Mesenchymal stem cell (in vitro differentiated cells and primary cell): Measurements from ENCODE around the gene C4orf50.

Experiments
- DNase-seq: peaks from one replicate; pipeline ENCODE4 v3.0.0-alpha.2; 2013
- H2AFZ ChIP-seq: one replicate; pipeline ENCODE4 v1.6.1; 2013; ENCODE audit warnings: low read depth, mild to moderate bottlenecking, control low read depth, inconsistent platforms, low read length, moderate library complexity
- H2AK5ac ChIP-seq: 2 replicates; pipeline ENCODE4 v1.6.1; 2013; ENCODE audit warnings: low read length, moderate library complexity, mild to moderate bottlenecking, inconsistent platforms; ENCODE audit not compliant: severe bottlenecking
- H2BK120ac ChIP-seq: one replicate; pipeline ENCODE4 v1.6.1; 2013; ENCODE audit warnings: low read depth, mild to moderate bottlenecking, inconsistent platforms, low read length, moderate library complexity
- H2BK12ac ChIP-seq, 2 experiments: one replicate each; pipeline ENCODE4 v1.6.1; 2013; ENCODE audit warnings: inconsistent platforms in 2 of 2, low read length in 2 of 2, mild to moderate bottlenecking in 2 of 2, moderate library complexity in 2 of 2, control low read depth in 1 of 2
- H2BK15ac ChIP-seq: one replicate; pipeline ENCODE4 v1.6.1; 2013; ENCODE audit warnings: mild to moderate bottlenecking, low read depth, inconsistent platforms; ENCODE audit not compliant: poor library complexity, severe bottlenecking
- H2BK5ac ChIP-seq: 2 replicates; pipeline ENCODE4 v1.6.1; 2013; ENCODE audit warnings: low read depth, mild to moderate bottlenecking, low read length, control low read depth, inconsistent platforms; ENCODE audit not compliant: poor library complexity, severe bottlenecking
- H3K14ac ChIP-seq, 2 experiments: one replicate each; pipeline ENCODE4 v1.6.1; 2013; ENCODE audit warnings: inconsistent platforms in 2 of 2, low read length in 2 of 2, control low read depth in 1 of 2, mild to moderate bottlenecking in 1 of 2, moderate library complexity in 1 of 2
- H3K18ac ChIP-seq, 2 experiments: one replicate each; pipeline ENCODE4 v1.6.1; 2013; ENCODE audit warnings: inconsistent platforms in 2 of 2, low read length in 2 of 2, control low read depth in 1 of 2, low read depth in 1 of 2, mild to moderate bottlenecking in 1 of 2
- H3K23ac ChIP-seq, 2 experiments: one replicate each; pipeline ENCODE4 v1.6.1; 2013; ENCODE audit warnings: inconsistent platforms in 2 of 2, low read length in 2 of 2, mild to moderate bottlenecking in 2 of 2, moderate library complexity in 2 of 2, control low read depth in 1 of 2
- H3K27ac ChIP-seq: 2 replicates; pipeline ENCODE4 v1.5.1; 2013; ENCODE audit warnings: mild to moderate bottlenecking, moderate library complexity, low read length, control low read depth, inconsistent platforms; ENCODE audit not compliant: poor library complexity, severe bottlenecking
- H3K27me3 ChIP-seq, 2 experiments: 2 replicates each; pipeline versions ENCODE4 v1.6.1 to v1.7.0; 2013; ENCODE audit warnings: low read length in 2 of 2, mild to moderate bottlenecking in 2 of 2, moderate library complexity in 2 of 2, control low read depth in 1 of 2, inconsistent platforms in 1 of 2; ENCODE audit not compliant: control insufficient read depth in 1 of 2, insufficient read depth in 1 of 2
- H3K36me3 ChIP-seq, 2 experiments: 2 replicates each; pipeline versions ENCODE4 v1.6.1 to v1.7.0; 2013; ENCODE audit warnings: low read length in 2 of 2, control low read depth in 1 of 2, inconsistent platforms in 1 of 2, low read depth in 1 of 2, mild to moderate bottlenecking in 1 of 2; ENCODE audit not compliant: insufficient read depth in 2 of 2, control insufficient read depth in 1 of 2
- H3K4ac ChIP-seq, 2 experiments: one replicate each; pipeline ENCODE4 v1.6.1; 2013; ENCODE audit warnings: inconsistent platforms in 2 of 2, low read length in 2 of 2, mild to moderate bottlenecking in 2 of 2, moderate library complexity in 2 of 2, control low read depth in 1 of 2, low read depth in 1 of 2
- H3K4me1 ChIP-seq: 2 replicates; pipeline ENCODE4 v1.6.1; 2013; ENCODE audit warnings: low read depth, low read length, control low read depth; ENCODE audit not compliant: control insufficient read depth, insufficient read depth
- H3K4me2 ChIP-seq: 2 replicates; pipeline ENCODE4 v1.6.1; 2013; ENCODE audit warnings: low read length, mild to moderate bottlenecking, inconsistent platforms; ENCODE audit not compliant: poor library complexity, severe bottlenecking
- H3K4me3 ChIP-seq, 2 experiments: 2 replicates each; pipeline versions ENCODE4 v1.5.1 to v1.7.0; 2013; ENCODE audit warnings: low read length in 2 of 2, mild to moderate bottlenecking in 2 of 2, control low read depth in 1 of 2, low read depth in 1 of 2; ENCODE audit not compliant: insufficient read depth in 1 of 2
- H3K79me1 ChIP-seq: replicated peaks from 2 replicates; pipeline ENCODE4 v1.6.1; 2013; ENCODE audit warnings: mild to moderate bottlenecking, control low read depth, low read length, inconsistent platforms; ENCODE audit not compliant: poor library complexity, severe bottlenecking
- H3K9ac ChIP-seq: 2 replicates; pipeline ENCODE4 v1.7.0; 2013; ENCODE audit warnings: mild to moderate bottlenecking, low read length, moderate library complexity
- H3K9me3 ChIP-seq: 2 replicates; pipeline ENCODE4 v1.7.0; 2013; ENCODE audit warnings: mild to moderate bottlenecking, low read length; ENCODE audit not compliant: control insufficient read depth
- H4K8ac ChIP-seq: one replicate; pipeline ENCODE4 v1.6.1; 2013; ENCODE audit warnings: inconsistent platforms, mild to moderate bottlenecking, low read length, moderate library complexity
- H4K91ac ChIP-seq: one replicate; pipeline ENCODE4 v1.6.1; 2013; ENCODE audit warnings: mild to moderate bottlenecking, low read length, inconsistent platforms
- WGBS: methylation state at CpG from one replicate; pipeline ENCODE4 v1.1.7; 2013; ENCODE audit warnings: mixed read lengths; 5-methylcytosine and 5-hydroxymethylcytosine counted together

C4orf50 gene

DNA sequence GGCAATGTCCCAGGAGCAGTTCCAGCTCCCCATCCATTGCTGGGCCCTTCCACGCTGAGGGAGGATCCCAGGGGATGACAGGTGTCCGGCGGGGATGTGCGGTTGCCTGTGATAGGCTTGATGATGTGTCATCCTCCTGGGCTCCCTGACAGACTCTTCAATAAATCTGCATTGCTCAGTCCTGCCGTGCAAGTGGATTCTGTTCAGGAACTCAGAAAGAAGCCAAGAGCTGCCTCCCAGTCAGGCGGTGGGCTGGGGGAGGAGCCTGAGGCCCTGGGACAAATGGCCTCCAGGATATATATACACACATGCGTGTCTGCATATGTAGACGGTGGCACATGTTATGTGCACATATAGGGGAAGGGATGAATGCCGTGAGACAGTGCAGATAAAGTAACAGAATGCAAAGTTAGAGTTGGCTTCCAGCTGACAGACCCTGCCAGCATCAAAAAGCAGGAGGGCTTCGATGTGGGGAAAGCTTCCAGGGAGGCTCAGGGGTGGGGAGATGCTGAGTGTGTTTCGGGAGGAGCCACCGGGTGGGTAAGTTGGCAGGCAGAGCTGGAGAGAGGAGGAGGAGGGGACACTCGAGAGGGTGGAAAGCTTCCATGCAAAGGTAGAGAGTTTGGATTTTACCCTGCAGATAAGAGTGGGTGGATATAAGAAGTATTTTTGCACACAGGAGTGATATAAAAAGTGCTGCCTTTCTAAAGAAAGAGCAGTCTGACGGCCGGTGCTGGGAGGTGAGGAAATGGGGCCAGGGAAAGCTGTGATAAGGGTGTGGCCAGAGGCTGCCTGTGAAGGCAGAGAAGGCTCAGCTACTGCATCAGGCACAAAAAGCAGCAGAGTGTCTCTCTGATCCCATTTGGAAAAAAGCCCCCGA lies 96.9 kb downstream of the C4orf50 start:
- H3K4me1 ChIP-seq = no peaks in the 10 kb centered on the region
- H3K18ac ChIP-seq = no peak overlapping the region
- no peaks in the 10 kb centered on the region for H3K79me1 ChIP-seq
- H3K9ac ChIP-seq = no peak overlapping the region
- H3K14ac ChIP-seq = no peak overlapping the region
- no peak overlapping the region for H3K4me2 ChIP-seq
- peaks cover 18 to 71% of the 10 kb centered on the region in 2 experiments for H3K27me3 ChIP-seq
- no peak overlapping the region for H3K23ac ChIP-seq
- WGBS = 48% methylated on average over 16 of the region's 16 CpGs
- H4K8ac ChIP-seq = no peak overlapping the region
- H3K27ac ChIP-seq = no peak overlapping the region
- no peak for DNase-seq
- no peak overlapping the region for H3K4me3 ChIP-seq
- no peak overlapping the region for H2AK5ac ChIP-seq
- no peaks in the 10 kb centered on the region for H3K36me3 ChIP-seq
- no peaks in the 10 kb centered on the region for H3K9me3 ChIP-seq
- no peak overlapping the region for H2BK120ac ChIP-seq
- H2AFZ ChIP-seq = no peak overlapping the region
- no peak overlapping the region for H4K91ac ChIP-seq
- H2BK15ac ChIP-seq = no peak overlapping the region
- no peak overlapping the region for H2BK5ac ChIP-seq
- H3K4ac ChIP-seq = no peak overlapping the region
- no peak overlapping the region for H2BK12ac ChIP-seq

GRCh38 chr4:5919571-5919970 lies 98.7 kb downstream of the C4orf50 start:
- WGBS = 74% methylated on average over 6 of the region's 7 CpGs

DNA sequence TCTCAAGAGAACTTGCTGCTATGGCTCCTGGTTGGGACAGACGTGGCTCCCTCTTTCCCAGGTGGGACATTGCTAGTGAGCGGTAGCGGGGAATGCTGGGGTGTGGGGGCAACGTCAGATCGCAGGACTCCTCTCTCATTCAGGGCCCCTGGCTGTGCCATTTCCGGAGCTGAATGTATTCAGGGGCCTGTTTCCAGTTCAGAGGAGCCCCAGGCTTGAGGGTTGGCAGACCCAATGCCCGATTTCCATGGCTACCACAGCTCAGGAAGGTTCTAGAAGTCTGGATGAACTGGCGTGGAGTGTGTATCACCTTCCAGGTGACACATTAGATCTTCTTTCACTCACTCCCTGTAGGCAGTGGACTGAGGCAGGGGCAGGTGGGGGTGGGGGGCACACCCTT lies 99.2 kb downstream of the C4orf50 start:
- Histone ChIP-seq H4K8ac (no peak overlapping the region), H2BK5ac (no peak overlapping the region), H2BK12ac (no peak overlapping the region), H3K18ac (no peak overlapping the region), H2BK15ac (no peak overlapping the region), H3K4ac (no peak overlapping the region), H3K36me3 (no peaks in the 10 kb centered on the region), H2BK120ac (no peak overlapping the region), H3K79me1 (no peaks in the 10 kb centered on the region), H2AK5ac (no peak overlapping the region), H3K27me3 (peaks cover 18 to 72% of the 10 kb centered on the region in 2 experiments), H2AFZ (no peak overlapping the region), H3K14ac (no peak overlapping the region), H3K4me3 (no peak overlapping the region), H4K91ac (no peak overlapping the region), H3K9ac (no peak overlapping the region), H3K4me2 (no peak overlapping the region), H3K23ac (no peak overlapping the region), H3K4me1 (no peaks in the 10 kb centered on the region), H3K9me3 (no peaks in the 10 kb centered on the region), H3K27ac (no peak overlapping the region)
- DNase-seq = no peak
- 78% methylated on average over 7 of the region's 8 CpGs for WGBS

More at GRCh38 chr4:5919571-5919970, 98.7 kb downstream of the C4orf50 start:
- no peak overlapping the region for H4K91ac ChIP-seq
- no peak overlapping the region for H3K4me2 ChIP-seq
- H3K18ac ChIP-seq = no peak overlapping the region
- no peak for DNase-seq
- H3K4ac ChIP-seq = no peak overlapping the region
- H3K23ac ChIP-seq = no peak overlapping the region
- H3K9ac ChIP-seq = no peak overlapping the region
- H2BK5ac ChIP-seq = no peak overlapping the region
- H3K79me1 ChIP-seq = no peaks in the 10 kb centered on the region
- no peaks in the 10 kb centered on the region for H3K9me3 ChIP-seq
- H3K14ac ChIP-seq = no peak overlapping the region
- H2BK12ac ChIP-seq = no peak overlapping the region
- no peak overlapping the region for H4K8ac ChIP-seq
- no peak overlapping the region for H2BK120ac ChIP-seq
- no peak overlapping the region for H3K4me3 ChIP-seq
- H3K4me1 ChIP-seq = no peaks in the 10 kb centered on the region
- no peaks in the 10 kb centered on the region for H3K36me3 ChIP-seq
- no peak overlapping the region for H2AFZ ChIP-seq
- no peak overlapping the region for H2BK15ac ChIP-seq
- no peak overlapping the region for H3K27ac ChIP-seq
- H3K27me3 ChIP-seq = peaks cover 18 to 72% of the 10 kb centered on the region in 2 experiments
- H2AK5ac ChIP-seq = no peak overlapping the region

GRCh38 chr4:5918331-5918985 lies 99.8 kb downstream of the C4orf50 start:
- Histone ChIP-seq H2BK12ac (no peak overlapping the region), H2AK5ac (no peak overlapping the region), H3K36me3 (no peaks in the 10 kb centered on the region), H3K4ac (no peak overlapping the region), H3K27me3 (peaks cover 18 to 71% of the 10 kb centered on the region in 2 experiments), H3K23ac (no peak overlapping the region), H3K79me1 (no peaks in the 10 kb centered on the region), H4K91ac (no peak overlapping the region), H3K4me2 (no peak overlapping the region), H4K8ac (no peak overlapping the region), H3K18ac (no peak overlapping the region), H2BK15ac (no peak overlapping the region), H2BK120ac (no peak overlapping the region), H3K9ac (no peak overlapping the region), H2BK5ac (no peak overlapping the region), H3K9me3 (no peaks in the 10 kb centered on the region), H3K4me3 (no peak overlapping the region), H3K4me1 (no peaks in the 10 kb centered on the region), H2AFZ (no peak overlapping the region), H3K14ac (no peak overlapping the region), H3K27ac (no peak overlapping the region)
- DNase-seq = no peak
- WGBS = 61% methylated on average over 8 of the region's 8 CpGs
